UCSD-AML1 (cell line): ENCODE data around the gene ZNF219.
"Not testable (repeated sequence)": the region's sequence is repeated elsewhere in the genome, so short reads cannot be mapped to it uniquely, and the experiment has no call there.

Experiments
- DNase-seq: peaks from one replicate; lab custom pipeline; 2025; ENCODE audit not compliant: unreplicated experiment; lab: John Stamatoyannopoulos, UW

ZNF219 gene

GRCh38 chr14:21047378-21047781 is 51.1 kb downstream of the ZNF219 start:
- no peak for DNase-seq

GRCh38 chr14:21043974-21044618 is 54.4 kb downstream of the ZNF219 start:
- DNase-seq = peak; percentile 83

- no peak for DNase-seq
Measured at GRCh38 chr14:21043387-21043973, 55.0 kb downstream of the ZNF219 start.

GRCh38 chr14:21042918-21043317 is 55.5 kb downstream of the ZNF219 start:
- no peak for DNase-seq

- no peak for DNase-seq
Measured at GRCh38 chr14:21041676-21042433, 56.6 kb downstream of the ZNF219 start, which contains the start of gene RNASE7. Gene RNASE7 (plus strand): TSS chr14:21042362. CDS start chr14:21042993, 631 bp downstream.

- not testable (repeated sequence) for DNase-seq
Measured at GRCh38 chr14:21040941-21041340, 57.5 kb downstream of the ZNF219 start.

GRCh38 chr14:21040370-21040925 is 58.0 kb downstream of the ZNF219 start:
- DNase-seq = no peak
